MM.1S (cell line): ENCODE data around the gene C1QL4.

Experiments used
- DNase-seq: peaks from one replicate; pipeline ENCODE4 v3.0.0-alpha.2; 2015
- H2AFZ ChIP-seq: fragments of 300-600 bp; sonication (generic); 2 replicates; pipeline ENCODE4 v1.6.0; 2016; ENCODE audit warnings: antibody characterized with exemption, low read length
- H3F3A ChIP-seq: fragments of 300-600 bp; sonication (generic); 2 replicates; pipeline ENCODE4 v1.6.1; 2016; ENCODE audit warnings: mild to moderate bottlenecking, antibody characterized with exemption, low read length, moderate library complexity, mixed read lengths; ENCODE audit not compliant: insufficient read depth
- H3K27ac ChIP-seq: fragments of 300-600 bp; sonication (generic); 2 replicates; pipeline ENCODE4 v1.5.1; 2016; ENCODE audit warnings: mild to moderate bottlenecking, low read length
- H3K27me3 ChIP-seq: fragments of 300-600 bp; sonication (generic); replicated peaks from 2 replicates; pipeline ENCODE4 v1.6.0; 2016; ENCODE audit warnings: low read length; ENCODE audit not compliant: insufficient read depth
- H3K36me3 ChIP-seq: fragments of 300-600 bp; sonication (generic); replicated peaks from 2 replicates; pipeline ENCODE4 v1.6.1; 2016; ENCODE audit warnings: mild to moderate bottlenecking, low read length, mixed read lengths; ENCODE audit not compliant: insufficient read depth
- H3K4me1 ChIP-seq: fragments of 300-600 bp; sonication (generic); 2 replicates; pipeline ENCODE4 v1.6.1; 2016; ENCODE audit warnings: low read length, mixed read lengths
- H3K4me2 ChIP-seq: fragments of 300-600 bp; sonication (generic); 2 replicates; pipeline ENCODE4 v1.6.0; 2016; ENCODE audit warnings: low read depth, low read length
- H3K4me3 ChIP-seq: fragments of 300-600 bp; sonication (generic); 2 replicates; pipeline ENCODE4 v1.5.1; 2016; ENCODE audit warnings: low read length, mixed read lengths
- H3K79me2 ChIP-seq: fragments of 300-600 bp; sonication (generic); 2 replicates; pipeline ENCODE4 v1.6.1; 2016; ENCODE audit warnings: mixed run types, low read length, mixed read lengths
- H3K9ac ChIP-seq: fragments of 300-600 bp; sonication (generic); 2 replicates; pipeline ENCODE4 v1.6.1; 2016; ENCODE audit warnings: low read length, mixed read lengths
- H3K9me2 ChIP-seq: fragments of 300-600 bp; sonication (generic); replicated peaks from 2 replicates; pipeline ENCODE4 v1.6.1; 2016; ENCODE audit warnings: mild to moderate bottlenecking, low read length, mixed read lengths; ENCODE audit not compliant: insufficient read depth
- H3K9me3 ChIP-seq: fragments of 300-600 bp; sonication (generic); replicated peaks from 2 replicates; pipeline ENCODE4 v1.6.1; 2016; ENCODE audit warnings: mild to moderate bottlenecking, low read length, mixed read lengths; ENCODE audit not compliant: insufficient read depth
- H4K20me1 ChIP-seq: fragments of 300-600 bp; sonication (generic); 2 replicates; pipeline ENCODE4 v1.6.1; 2016; ENCODE audit warnings: mild to moderate bottlenecking, low read length, moderate library complexity, mixed read lengths; ENCODE audit not compliant: insufficient read depth
- EZH2 ChIP-seq: fragments of 300-600 bp; sonication (generic); optimal IDR thresholded peaks from 2 replicates; pipeline ENCODE3; 2017; ENCODE audit warnings: low read depth, mild to moderate bottlenecking, antibody characterized with exemption, low read length, mixed read lengths
- EZH2phosphoT487 ChIP-seq: fragments of 300-600 bp; sonication (generic); IDR thresholded peaks from 2 replicates; pipeline ENCODE4 v1.6.1; 2018; ENCODE audit warnings: antibody characterized with exemption, low read length
- TF ChIP-seq, protein P1 (sequence below): fragments of 300-600 bp; sonication (generic); IDR thresholded peaks from 2 replicates; pipeline ENCODE4 v1.5.1; 2016; ENCODE audit warnings: antibody characterized with exemption, low read length, mixed read lengths

C1QL4 gene

DNA sequence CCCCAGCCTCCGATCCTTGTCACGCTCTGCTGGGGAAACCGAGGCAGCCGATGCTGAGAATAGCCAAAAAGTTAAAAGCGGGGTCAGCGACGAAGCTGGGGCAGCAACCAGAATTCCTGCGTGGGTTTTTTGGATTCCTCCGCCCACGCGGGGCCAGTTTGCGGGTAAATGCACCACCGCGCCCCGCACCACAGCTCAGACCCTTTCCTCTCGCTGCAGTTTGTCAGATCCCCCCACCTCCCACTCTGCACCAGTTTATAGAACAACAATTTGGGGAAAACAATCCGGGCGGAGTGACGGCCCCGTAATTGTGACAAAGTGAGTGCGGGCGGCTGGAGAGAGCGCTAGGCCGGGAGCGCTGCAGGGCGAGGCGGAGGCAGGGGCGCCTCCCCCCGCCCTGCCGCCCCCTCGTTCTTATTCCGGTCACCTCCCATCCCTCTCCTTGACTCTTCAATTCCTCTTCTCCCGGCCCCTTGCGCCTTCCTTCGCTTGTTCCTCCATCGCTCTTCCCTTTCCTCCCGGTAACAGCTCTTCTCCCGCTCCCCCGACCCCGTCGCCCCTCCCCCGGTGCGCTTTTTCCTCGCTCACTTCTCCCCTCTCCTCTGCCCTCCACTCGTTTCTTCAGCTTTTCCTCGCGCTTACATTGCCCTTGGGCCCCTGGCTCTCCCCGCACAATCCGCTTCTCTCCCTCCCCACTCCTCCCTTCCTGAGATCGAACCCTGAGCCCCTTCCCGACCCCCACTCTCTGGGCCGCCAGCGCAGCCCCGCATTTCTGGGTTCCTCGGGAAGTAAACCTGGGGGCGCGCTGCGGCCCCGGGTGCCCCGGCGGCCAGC lies 9.1 kb upstream of the C1QL4 start:
- no peak for DNase-seq
- Histone ChIP-seq H3K27me3 (peaks cover 77% of the 10 kb centered on the region), H3K4me2 (peak overlapping the region; percentile 92)

DNA sequence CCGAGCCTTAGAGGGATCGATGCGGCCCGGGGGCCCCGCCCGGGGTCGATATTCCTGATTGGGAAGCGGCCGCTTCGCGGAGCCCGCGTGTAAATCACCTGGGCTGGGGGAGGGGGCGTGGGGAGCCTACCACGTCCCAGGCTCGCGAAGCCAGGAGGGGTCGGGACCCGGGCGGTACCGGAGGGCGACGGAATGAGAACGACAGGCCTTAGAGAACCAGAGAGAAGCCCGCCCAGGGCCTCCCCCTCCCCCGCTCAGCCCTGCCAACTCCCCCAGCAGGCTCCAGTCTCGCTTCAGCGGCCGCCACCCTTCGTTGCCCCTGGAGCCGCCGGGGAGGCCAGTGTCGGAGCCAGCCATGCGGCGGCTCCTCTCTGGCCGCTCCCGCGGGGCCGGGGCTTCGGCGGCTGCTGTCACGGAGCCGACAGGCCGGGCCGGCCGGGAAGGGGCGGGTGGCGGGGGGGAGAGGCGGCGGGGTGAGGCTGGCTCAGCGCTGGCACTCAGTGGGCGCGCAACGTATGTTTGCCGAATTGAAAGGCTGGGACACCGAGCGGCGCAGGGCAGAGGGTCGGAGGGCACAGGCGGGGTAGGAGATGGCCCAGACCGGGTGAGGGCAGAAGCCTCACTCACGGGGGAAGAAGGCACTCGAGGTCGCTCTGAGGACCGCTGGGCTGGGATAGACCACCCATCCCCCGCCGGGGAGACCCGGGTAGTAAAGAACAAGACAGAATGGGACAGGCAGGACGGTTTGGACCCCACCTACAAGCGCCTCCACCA lies 8.2 kb upstream of the C1QL4 start:
- TF ChIP-seq EZH2phosphoT487 (no peak; the same call in 1 of the 2 replicates), EZH2 (peak; percentile 77)
- no peaks in the 10 kb centered on the region for H3K9me3 ChIP-seq
- H3K79me2 ChIP-seq = no peaks in the 10 kb centered on the region
- DNase-seq = no peak
- H4K20me1 ChIP-seq = no peaks in the 10 kb centered on the region
- H3K4me3 ChIP-seq = peak overlapping the region; percentile 56
- no peak overlapping the region for H2AFZ ChIP-seq
- H3K4me2 ChIP-seq = peak overlapping the region; percentile 92
- peaks cover 86% of the 10 kb centered on the region for H3K27me3 ChIP-seq
- peaks cover 20% of the 10 kb centered on the region; the same call in 1 of the 2 replicates for H3K4me1 ChIP-seq
- no peak overlapping the region for H3K27ac ChIP-seq
- H3K9ac ChIP-seq = no peak overlapping the region
- no peaks in the 10 kb centered on the region for H3F3A ChIP-seq
- H3K9me2 ChIP-seq = no peaks in the 10 kb centered on the region
- no peaks in the 10 kb centered on the region for H3K36me3 ChIP-seq

More for the DNA sequence above, 9.1 kb upstream of the C1QL4 start:
- Histone ChIP-seq H2AFZ (no peak overlapping the region), H3K9me3 (no peaks in the 10 kb centered on the region), H3K9me2 (no peaks in the 10 kb centered on the region), H3F3A (no peaks in the 10 kb centered on the region), H3K79me2 (no peaks in the 10 kb centered on the region), H3K36me3 (no peaks in the 10 kb centered on the region), H3K27ac (no peak overlapping the region), H3K4me1 (peaks cover 20% of the 10 kb centered on the region; the same call in 1 of the 2 replicates), H3K9ac (no peak overlapping the region), H3K4me3 (peak overlapping the region; percentile 56), H4K20me1 (no peaks in the 10 kb centered on the region)
- TF ChIP-seq, protein P1, sequence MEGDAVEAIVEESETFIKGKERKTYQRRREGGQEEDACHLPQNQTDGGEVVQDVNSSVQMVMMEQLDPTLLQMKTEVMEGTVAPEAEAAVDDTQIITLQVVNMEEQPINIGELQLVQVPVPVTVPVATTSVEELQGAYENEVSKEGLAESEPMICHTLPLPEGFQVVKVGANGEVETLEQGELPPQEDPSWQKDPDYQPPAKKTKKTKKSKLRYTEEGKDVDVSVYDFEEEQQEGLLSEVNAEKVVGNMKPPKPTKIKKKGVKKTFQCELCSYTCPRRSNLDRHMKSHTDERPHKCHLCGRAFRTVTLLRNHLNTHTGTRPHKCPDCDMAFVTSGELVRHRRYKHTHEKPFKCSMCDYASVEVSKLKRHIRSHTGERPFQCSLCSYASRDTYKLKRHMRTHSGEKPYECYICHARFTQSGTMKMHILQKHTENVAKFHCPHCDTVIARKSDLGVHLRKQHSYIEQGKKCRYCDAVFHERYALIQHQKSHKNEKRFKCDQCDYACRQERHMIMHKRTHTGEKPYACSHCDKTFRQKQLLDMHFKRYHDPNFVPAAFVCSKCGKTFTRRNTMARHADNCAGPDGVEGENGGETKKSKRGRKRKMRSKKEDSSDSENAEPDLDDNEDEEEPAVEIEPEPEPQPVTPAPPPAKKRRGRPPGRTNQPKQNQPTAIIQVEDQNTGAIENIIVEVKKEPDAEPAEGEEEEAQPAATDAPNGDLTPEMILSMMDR = no peak
- TF ChIP-seq EZH2phosphoT487 = peak; percentile 90; the same call in 1 of the 2 replicates
- peak; percentile 97 for TF ChIP-seq EZH2

GRCh38 chr12:49344486-49345050 lies 7.6 kb upstream of the C1QL4 start:
- H3K4me1 ChIP-seq = peaks cover 20% of the 10 kb centered on the region; the same call in 1 of the 2 replicates
- H3K4me2 ChIP-seq = no peak overlapping the region
- no peaks in the 10 kb centered on the region for H3K9me3 ChIP-seq
- H3K4me3 ChIP-seq = no peak overlapping the region
- no peaks in the 10 kb centered on the region for H3F3A ChIP-seq
- H3K27me3 ChIP-seq = peaks cover 91% of the 10 kb centered on the region
- H2AFZ ChIP-seq = no peak overlapping the region
- H3K36me3 ChIP-seq = no peaks in the 10 kb centered on the region
- DNase-seq = no peak
- no peaks in the 10 kb centered on the region for H3K79me2 ChIP-seq
- H4K20me1 ChIP-seq = no peaks in the 10 kb centered on the region
- TF ChIP-seq EZH2phosphoT487 = no peak
- TF ChIP-seq EZH2 = no peak
- TF ChIP-seq, protein P1 = no peak
- no peaks in the 10 kb centered on the region for H3K9me2 ChIP-seq
- no peak overlapping the region for H3K9ac ChIP-seq
- H3K27ac ChIP-seq = no peak overlapping the region
